SK-MEL-5 (cell line): ENCODE results near the gene KCNIP4. TPM values are rescaled to one million over a fixed set of nuclear protein-coding genes. Genes with fewer than 3 reads are reported as not detected.

Source experiments
- DNase-seq: peaks from one replicate; pipeline ENCODE4 v3.0.0-alpha.2; 2016; ENCODE audit warnings: low read depth, low spot score
- in situ Hi-C: cut with HindIII; loops from 2 replicates; pipeline ENCODE4 v1.10.0; 2016; ENCODE audit warnings: low sequenced_read_pairs, high pct_unique_total_duplicates, low pct_unique_long_range_greater_than_20kb
- total RNA-seq: library from RNA; depleted of rRNA; stranded (reverse); fragments of >200 nt; shearing (Covaris generic); gene quantifications from 2 replicates; pipeline ENCODE4 v1.2.3, GENCODE V29; 2014

Gene KCNIP4
- total RNA-seq, 1 experiment from 2014 or later = not detected

DNA sequence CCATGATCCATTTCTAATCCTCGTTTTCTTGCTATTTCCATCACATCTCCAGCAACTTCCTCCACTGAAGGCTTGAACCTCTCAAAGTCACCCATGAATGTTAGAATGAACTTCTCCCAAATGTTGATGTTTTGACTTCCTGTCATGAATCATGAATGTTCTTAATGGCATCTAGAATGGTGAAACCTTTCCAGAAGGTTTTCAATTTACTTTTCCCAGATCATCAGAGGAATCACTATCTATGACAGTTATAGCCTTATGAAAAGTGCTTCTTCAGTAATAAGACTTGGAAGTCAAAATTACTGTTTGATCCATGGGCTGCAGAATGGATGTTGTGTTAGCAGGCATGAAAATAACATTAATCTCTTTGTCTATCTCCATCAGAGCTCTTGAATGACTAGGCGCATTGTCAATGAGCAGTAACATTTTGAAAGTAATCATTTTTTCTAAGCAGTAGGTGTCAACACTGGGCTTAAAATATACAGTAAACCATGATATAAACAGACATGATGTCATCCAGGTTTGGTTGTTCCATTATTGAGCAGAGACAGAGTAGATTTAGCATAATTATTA, 268.2 kb downstream of the KCNIP4 start:
- DNase-seq = no peak
- in situ Hi-C loops = no loop called here

DNA sequence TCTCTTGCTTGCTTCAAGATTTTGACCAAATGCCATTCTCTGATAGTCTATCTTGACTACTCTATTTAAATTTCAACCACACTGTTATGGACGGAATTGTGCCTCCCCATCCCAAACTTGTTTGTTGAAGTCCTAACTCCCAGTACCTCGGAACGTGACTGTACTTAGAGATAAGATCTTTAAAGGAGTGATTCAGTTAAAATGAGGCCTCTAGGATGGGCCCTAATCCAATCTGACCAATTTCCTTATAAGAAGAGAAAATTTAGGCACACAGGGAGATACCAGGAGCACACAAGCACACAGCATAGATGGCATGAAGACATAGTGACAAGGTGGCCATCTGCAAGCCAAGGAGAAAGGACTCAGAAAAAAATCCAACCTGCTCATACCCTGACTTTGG, 269.9 kb downstream of the KCNIP4 start:
- in situ Hi-C loops = no loop called here
- no peak for DNase-seq

DNA sequence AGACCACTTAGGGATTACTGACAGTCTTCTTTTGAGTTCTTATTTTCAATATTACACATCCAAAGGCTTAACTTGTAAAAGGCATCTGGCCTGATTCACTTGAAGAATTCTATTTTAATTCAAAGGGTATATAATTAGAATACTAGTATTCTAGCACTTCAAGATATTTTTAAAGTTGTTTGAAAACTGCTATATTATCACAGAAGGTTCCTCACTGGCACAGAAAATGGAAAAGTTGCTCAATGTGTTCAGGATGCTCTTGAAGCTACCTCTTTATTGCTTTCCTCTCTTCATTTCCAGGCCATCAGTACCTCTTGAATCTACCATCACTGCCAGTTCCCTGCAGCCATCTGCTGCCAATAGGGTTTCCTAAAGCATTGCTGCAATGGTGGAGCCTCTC, 271.4 kb downstream of the KCNIP4 start:
- in situ Hi-C loops = no loop called here
- DNase-seq = no peak

DNA sequence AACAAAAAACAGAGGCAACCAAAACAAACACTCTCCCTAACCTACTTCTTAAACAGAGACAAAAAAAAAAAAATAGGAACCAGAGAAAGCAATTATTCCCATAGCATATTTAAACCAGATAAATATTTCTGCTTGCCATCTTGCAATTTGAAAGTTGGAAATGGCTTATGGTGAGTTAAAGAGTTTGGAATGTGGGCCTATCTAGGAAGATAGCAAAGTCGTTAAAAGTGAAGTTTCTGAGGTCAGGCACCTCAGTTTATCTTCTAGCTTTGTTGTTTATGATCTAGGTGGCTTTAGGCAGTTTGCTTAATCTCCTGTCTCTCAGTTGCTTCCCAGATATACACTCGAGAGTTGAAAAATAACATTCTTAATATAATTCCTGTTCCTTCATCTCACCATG, 284.2 kb downstream of the KCNIP4 start:
- DNase-seq = no peak
- in situ Hi-C loops = no loop called here

DNA sequence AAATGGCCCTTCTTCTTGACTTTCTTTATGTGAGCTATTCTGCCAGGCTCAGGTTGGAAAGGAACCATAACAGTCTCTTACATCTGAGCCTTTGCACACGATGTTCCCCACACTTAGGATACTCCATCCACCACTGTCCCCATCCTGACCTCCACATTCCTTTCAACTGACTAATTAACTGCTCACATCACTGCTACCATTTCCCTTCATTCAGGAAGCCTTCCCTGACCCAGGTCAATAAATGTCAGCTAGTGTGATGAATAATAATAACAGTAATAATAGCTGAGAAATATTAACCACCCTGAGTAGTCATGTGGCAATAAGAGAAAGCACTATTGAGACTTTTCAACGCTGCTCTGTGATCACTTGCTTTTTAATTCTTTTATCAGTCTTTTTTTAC, 291.7 kb downstream of the KCNIP4 start:
- in situ Hi-C loops = no loop called here
- no peak for DNase-seq

DNA sequence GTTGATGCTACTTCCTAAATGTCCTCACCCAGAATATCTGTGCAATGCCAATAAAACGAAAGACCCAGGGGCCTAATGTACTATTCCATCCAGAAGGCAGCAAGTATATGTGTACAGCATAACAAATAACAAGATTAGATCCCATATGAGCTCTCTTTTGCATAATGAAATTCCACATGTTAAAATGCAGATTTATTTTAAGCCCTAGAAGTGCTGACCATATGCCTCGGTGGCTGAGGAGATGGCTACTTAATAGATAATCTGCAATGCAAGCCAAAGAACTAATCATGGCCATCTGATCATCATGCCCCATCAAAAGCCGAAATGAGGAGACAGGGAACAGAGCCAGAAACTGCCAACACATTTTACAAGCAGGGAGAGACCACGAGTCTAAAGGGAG, 293.5 kb downstream of the KCNIP4 start:
- DNase-seq = no peak
- in situ Hi-C loops = no loop called here

DNA sequence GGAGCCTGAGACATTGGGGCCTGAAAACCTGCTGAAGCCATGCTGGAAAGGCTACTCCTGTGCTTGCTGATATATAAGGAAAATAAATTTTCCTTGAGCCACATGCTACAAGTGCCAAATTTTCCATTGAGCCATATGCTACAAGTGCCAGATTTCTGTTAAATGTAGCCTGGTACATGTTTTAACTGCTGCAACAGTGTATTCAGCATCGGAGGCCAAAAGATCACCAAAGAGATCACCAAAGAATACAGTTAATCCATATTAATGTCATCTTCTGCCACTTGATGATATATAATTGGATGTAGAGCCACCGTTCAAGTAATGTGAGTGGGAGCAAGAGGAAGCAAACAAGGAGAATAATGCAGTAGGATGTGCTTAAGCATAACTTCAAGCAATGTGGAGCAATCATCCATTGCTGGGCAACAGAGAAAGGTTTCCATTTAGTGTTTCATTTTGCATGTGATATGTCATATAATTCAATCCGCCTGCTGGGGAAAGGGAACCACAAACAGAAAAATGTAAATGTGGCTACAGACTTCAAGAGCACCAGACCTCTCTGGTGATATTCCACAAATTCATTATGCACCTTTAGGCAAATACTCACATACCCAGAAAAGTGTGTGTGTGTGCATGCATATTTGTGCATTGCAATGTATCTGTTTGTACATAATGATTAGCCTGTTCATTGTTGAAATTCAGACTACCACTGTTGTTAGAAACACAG, 295.9 kb downstream of the KCNIP4 start:
- in situ Hi-C loops = no loop called here

DNA sequence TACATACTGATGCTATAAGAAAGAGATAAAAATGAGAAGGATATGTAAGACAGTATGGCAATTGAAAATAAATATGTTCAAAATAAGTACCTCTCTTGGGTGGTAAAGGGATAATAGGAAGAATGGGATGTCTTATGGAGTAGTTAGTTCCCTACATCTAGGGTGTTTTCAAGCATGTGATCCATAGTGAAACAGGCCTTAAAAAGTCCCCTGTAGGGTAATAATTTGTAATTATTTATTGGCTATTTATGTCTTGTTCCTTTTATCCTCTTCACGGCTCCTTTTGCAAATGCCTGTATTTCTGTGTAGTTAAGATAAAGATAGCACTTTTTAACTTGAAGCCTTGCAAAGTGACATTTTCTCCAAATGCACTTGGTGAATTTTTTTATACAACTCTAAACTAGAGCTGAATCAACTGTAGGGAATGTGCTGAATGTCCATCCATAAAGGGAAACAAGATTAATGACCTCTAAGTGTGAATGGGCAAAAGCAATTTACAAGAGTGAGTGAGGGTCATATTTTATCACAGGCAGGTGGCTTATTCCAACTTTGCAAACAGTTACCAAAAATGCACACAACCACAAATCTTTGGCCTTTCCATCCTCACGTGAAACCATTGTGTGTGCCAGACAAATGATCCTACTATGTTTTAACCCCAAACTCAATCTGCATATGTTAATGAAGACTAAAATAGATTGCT, 299.0 kb downstream of the KCNIP4 start:
- in situ Hi-C loops = no loop called here

More for the DNA sequence above, 295.9 kb downstream of the KCNIP4 start:
- no peak for DNase-seq

DNA sequence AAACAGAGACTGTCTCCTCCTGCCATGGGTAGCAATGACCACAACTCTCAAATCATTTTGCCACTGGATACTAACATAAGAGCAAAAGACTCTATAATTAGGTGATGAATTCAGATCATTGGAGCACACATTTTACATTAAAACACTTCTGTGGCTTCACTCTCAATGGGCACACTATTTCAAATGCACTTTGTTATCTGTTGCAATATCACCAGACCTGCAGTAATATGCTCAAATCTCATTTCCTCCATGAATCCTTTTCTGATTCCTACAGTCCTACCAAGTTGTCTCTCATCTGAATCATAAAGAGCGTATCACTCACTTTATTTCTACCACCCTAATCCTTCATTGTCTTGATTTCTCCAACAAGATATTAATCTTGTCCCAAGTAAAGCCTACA, 302.8 kb downstream of the KCNIP4 start:
- in situ Hi-C loops = no loop called here
- DNase-seq = no peak

More for the DNA sequence above, 299.0 kb downstream of the KCNIP4 start:
- DNase-seq = no peak

DNA sequence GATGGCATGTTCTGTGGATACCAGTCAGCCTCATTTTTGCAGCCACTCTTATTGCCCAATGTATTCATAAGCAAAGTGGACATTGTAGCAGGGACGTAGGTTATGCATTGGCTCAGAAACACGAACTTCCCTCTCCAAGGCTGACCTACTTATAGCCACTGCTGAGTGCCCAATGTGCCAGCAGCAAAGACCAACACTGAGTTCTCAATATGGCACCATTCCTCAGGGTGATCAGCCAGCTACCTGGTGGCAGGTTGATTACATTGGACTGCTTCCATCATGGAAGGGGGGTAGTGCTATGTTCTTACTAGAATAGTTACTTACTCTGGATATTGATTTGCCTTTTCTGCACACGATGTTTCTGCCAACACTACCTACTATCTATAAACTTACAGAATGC, 306.9 kb downstream of the KCNIP4 start:
- no peak for DNase-seq
- in situ Hi-C loops = no loop called here

DNA sequence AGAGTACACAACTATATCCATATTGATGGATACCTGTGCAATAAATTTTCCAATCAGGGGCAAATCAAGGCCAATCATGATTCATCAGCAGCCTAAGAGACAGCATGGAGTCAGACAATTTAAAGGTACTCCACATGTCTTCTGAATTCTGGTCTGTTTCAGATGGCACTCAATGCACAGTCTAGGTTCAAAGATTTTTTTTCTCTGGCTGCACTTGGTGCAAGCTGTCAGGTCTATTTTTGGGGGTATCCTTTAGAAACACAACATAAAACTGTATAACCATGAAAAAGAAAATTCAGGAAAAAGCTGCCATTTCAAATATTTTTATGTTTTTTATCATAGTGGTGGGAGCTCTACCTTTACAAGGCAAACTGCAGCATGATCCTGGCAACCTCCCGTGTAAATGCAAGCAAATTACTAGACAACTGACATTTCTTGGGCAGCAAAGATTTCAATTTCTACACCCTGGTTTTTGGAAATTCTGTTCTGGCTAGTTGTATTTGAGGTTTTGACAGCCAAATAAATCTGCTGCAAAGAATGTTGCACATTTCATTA, 310.3 kb downstream of the KCNIP4 start:
- in situ Hi-C loops = no loop called here

DNA sequence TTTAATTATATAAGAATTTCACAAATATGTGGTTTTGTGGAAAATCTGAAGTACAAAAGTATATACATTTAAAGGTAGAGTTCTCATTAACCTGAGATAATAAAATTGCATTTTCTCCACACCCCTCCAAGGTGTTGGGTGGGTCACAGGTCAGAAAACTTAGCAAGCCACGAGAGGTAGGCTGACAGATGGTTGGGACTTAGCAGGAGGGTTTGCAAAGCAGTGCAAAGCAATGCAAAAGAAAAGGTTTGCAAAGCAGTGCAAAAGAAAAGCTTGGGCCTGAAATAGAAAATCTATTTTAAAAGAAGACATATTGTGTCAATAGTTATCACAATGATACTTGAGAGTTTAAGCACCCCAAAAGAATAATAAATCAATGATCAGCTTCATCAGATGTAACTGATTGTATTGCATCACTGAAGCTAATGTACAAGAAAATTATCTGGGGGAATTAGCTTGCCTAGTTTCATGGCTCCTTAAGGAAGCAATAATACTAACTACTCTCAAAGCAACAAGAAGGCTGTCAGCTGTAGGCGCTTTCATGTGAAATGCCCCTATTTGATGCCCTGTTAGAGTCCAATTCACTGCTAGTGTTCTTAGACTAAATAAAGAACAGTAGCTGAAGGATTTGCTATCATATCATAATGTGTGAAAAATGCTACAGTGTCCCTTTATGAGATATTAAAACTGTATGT, 319.5 kb downstream of the KCNIP4 start:
- in situ Hi-C loops = no loop called here
- DNase-seq = no peak

More for the DNA sequence above, 310.3 kb downstream of the KCNIP4 start:
- no peak for DNase-seq

DNA sequence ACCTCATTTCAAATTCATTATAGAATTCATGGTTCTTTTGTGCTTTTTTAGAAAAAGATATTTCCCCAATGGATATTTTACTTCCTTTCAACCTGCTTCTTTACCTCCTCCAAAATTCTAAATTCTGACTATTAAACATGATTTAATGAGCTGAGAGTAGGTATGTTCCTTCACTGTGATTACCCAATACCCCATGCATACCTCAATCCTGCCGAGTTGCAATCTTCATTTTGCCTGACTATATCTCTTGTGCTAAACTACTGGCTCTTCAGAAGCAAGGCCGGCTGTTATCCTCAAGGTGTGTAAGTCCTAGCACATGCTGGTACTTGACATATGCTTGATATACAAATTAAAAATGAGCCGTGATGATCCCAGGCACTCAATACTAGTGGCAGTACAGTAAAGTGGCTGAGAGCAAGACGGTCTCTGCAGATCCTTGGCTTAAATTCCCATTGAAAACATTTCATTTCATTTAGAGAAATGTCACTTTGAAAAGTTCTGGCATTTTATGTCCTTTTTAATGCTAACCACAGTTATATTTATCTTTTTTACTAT, 320.4 kb downstream of the KCNIP4 start:
- in situ Hi-C loops = no loop called here
- DNase-seq = no peak

DNA sequence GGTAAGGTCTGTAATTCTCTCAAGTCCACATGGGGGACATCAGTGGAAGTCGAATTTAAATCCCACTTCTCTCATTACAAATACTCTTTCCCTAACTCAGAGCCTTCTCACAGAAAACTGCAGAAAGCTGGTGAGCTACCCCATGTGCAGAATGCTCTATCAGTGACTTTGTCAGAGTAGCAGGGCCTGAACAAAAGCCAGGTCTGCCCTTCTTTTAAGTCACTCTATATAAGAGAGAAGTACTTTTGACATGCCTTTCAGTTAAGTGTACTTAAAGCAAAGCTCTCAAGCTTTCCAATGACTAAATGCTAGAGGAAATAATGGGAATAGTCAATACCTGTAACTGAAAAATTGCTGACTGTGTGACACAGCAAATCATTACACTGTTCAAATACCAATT, 323.1 kb downstream of the KCNIP4 start:
- in situ Hi-C loops = no loop called here
- DNase-seq = no peak

DNA sequence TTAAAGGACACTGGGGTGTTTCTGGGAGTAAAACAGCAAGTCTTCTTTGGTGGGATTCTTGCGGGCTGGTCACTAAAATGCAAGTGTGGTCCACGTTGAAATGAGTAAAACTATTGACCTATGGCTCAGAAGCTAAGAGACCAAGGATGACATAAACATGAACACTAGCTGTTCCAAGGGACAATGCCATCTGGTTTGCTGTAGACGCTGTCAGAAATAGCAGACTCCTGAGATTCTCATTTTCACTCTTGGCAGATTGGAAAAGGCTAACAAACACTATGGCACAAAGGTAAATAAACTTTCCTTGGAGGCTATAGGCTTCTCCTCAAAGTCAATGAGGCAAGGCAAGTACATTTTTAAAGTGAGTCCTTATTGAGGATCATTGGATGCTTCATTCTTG, 343.6 kb downstream of the KCNIP4 start:
- DNase-seq = no peak
- in situ Hi-C loops = no loop called here

DNA sequence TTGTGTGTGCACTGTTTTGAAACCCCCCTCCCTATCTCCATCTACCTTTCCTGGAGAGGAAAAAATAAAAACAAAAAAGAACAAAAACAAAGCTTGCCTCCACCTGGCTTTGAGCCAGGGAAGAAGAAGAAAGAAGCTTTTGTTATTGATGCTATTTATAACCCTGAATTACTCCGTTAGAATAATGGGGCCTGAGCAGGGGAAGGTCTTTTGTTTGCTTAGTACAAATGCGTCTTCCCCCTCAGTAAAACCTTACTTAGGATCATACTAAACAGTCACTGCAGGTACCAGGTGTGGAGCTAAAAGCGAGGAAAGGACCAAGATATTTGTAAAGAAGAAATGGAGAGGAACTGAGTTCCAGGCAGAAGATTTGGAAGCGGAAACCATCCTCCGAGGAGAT, 352.1 kb downstream of the KCNIP4 start:
- in situ Hi-C loops = no loop called here
- DNase-seq = no peak

DNA sequence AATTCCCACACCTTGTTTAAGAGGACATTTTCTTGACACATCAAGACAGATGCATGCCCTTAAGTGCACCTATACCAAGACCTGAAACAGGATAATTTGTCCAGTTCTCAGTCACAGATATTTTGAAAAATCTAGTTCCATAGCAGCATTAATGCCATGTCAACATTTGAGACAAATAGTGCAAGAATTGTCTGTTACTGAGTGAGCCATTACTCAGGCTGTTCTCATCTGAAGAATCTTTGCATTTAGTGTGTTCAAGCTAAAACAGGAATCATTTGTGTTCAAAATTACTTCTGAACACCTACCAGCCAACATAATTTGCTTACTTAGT, 354.9 kb downstream of the KCNIP4 start:
- DNase-seq = no peak
- in situ Hi-C loops = no loop called here
